EH (cell line): ENCODE results near the gene NAPEPLD.

Experiments used
- DNase-seq: peaks from one replicate; pipeline ENCODE4 v3.0.0-alpha.2; 2015; ENCODE audit warnings: low read depth

Gene NAPEPLD

GRCh38 chr7:103143868-103144267 is 5.0 kb downstream of the NAPEPLD start:
- no peak for DNase-seq

- DNase-seq = no peak
Measured at GRCh38 chr7:103142494-103142893, 6.4 kb downstream of the NAPEPLD start.

GRCh38 chr7:103141753-103142404 is 7.0 kb downstream of the NAPEPLD start:
- DNase-seq = peak; percentile 11

DNA sequence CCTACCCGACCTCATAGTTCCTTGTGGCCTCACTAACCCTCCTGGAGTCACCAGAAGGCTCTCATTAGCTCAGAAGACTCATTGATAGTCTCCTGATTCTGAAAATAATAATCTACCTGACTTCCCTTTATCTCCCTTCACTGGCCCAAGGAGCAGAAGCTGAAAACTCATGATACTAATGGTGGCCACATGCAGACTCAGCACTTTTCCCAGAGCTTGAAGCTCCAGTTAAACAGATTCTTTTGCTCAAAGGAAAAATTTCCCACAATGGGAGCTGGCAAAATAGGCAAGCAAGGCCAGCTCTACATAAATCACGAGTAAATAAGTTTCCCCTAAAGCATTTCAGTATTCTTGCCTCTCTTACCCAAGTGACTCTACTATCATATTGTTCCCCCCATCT is 8.2 kb downstream of the NAPEPLD start:
- DNase-seq = no peak

- DNase-seq = peak; percentile 22
Measured at GRCh38 chr7:103140061-103140460, 8.8 kb downstream of the NAPEPLD start.

- DNase-seq = peak; percentile 29
Measured at GRCh38 chr7:103134836-103135554, 13.9 kb downstream of the NAPEPLD start.

GRCh38 chr7:103132995-103133688 is 15.8 kb downstream of the NAPEPLD start:
- DNase-seq = no peak

GRCh38 chr7:103130901-103131624 is 17.8 kb downstream of the NAPEPLD start:
- no peak for DNase-seq

DNA sequence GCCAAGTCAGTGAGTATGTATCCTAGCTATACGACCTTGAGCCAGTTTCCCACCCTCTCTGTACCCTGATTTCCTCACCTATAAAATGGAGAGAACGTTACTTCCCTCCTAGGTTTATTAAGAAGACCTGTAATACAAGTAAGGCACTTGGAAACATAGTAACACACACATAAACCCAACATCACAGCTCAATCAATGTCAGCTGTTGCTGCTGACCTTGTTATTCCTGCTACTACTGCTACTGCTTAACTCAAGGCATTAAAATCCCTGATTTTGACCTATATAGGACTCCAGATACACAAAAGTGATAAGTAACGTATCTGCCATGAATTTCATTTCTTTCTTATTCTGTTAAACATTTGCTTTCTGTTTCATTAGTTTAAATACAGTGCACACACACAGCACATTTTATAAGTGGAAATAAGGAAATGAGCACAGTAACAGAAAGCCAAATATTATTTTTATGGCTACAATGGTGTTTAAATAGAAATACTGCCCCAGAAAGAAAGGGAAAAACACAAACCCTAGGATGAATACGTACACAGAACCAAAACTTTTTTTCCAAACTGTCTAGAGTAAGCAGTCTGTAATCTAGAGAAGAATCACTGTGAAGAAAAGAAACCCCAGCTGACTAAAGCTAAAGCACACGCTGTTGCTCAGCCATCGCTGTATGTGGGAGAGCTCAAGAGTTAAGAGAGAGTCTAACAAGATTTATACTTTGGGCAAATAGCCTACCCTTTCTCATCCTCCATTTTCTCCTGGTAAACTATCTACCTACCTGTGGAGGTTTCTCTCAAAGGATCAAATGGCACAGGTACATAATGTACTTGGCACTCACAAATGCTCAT is 19.0 kb downstream of the NAPEPLD start:
- no peak for DNase-seq

- DNase-seq = no peak
Measured at GRCh38 chr7:103127006-103127405, 21.9 kb downstream of the NAPEPLD start.

DNA sequence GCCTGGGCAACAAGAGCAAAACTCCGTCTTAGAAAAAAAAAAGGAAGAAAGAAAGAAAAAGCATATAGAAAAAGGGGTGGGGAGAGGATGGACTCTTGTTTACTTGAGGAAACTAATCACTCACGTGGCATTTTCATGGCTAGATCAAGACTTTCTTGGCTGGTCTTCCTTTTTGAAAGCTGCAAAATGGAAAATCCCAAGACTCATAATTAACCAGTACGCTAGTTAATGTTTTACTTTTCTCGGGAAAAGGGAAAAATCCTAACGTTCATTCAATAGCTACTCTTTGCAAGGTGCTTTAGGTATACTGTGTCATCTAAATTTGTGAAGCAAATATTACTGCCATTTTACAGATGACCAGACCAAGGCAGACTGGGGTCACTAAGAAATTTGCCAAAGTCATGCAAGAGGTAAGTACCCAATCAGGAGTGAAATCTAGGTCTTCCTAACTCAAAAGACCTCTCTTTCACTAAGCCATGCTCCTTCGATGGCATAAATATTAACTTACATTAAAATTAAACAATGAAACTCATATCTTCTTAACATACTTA is 24.4 kb downstream of the NAPEPLD start:
- no peak for DNase-seq

- DNase-seq = no peak
Measured at GRCh38 chr7:103123529-103123928, 25.4 kb downstream of the NAPEPLD start.

DNA sequence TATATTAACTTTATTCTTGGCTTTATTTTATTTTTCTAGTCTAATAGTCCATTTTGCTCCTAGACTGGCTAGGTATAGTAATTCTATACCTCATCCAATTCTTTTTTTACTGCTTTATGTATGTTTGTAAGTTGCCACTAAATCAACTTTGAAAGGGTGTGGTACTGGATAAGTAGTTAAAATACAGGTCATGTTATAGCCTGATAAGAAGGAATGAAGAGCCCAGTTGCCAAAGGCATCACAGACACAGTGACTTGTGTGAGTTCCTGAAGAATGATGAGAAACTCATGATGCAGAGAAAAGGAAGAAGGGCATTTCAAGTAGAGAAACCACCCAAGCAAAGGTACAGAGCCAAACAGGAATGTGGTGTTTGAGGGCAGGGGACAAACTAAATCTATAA is 27.3 kb downstream of the NAPEPLD start:
- no peak for DNase-seq

- no peak for DNase-seq
Measured at GRCh38 chr7:103120362-103120761, 28.5 kb downstream of the NAPEPLD start.

- no peak for DNase-seq
Measured at GRCh38 chr7:103119791-103120291, 29.1 kb downstream of the NAPEPLD start.

GRCh38 chr7:103117465-103117864 is 31.4 kb downstream of the NAPEPLD start:
- no peak for DNase-seq

GRCh38 chr7:103116991-103117390 is 31.9 kb downstream of the NAPEPLD start:
- no peak for DNase-seq

DNA sequence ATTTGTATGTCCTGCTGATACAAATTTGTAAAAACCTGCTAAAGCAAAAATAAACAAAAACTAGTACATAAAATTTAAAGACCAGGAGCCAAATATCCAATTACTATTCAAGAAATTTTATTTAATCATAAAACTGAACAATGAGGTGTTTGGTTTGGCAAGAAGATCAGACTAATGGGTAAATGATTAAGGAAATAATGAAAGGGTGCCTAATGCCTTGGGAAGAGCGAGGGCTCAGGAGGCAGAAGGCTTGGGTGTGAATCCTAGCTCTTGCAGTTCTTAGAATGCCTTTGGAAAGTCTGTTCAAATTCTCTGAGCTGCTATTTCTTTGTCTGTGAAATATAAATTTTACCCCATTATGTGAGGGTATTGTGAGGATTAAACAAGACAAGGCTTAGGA is 32.4 kb downstream of the NAPEPLD start:
- DNase-seq = no peak

GRCh38 chr7:103115771-103116170 is 33.1 kb downstream of the NAPEPLD start:
- DNase-seq = no peak

GRCh38 chr7:103114576-103115008 is 34.3 kb downstream of the NAPEPLD start:
- DNase-seq = no peak

GRCh38 chr7:103113164-103113563 is 35.7 kb downstream of the NAPEPLD start:
- DNase-seq = peak; percentile 93
